ENCODE measurements around the gene TTC16.

DNA sequence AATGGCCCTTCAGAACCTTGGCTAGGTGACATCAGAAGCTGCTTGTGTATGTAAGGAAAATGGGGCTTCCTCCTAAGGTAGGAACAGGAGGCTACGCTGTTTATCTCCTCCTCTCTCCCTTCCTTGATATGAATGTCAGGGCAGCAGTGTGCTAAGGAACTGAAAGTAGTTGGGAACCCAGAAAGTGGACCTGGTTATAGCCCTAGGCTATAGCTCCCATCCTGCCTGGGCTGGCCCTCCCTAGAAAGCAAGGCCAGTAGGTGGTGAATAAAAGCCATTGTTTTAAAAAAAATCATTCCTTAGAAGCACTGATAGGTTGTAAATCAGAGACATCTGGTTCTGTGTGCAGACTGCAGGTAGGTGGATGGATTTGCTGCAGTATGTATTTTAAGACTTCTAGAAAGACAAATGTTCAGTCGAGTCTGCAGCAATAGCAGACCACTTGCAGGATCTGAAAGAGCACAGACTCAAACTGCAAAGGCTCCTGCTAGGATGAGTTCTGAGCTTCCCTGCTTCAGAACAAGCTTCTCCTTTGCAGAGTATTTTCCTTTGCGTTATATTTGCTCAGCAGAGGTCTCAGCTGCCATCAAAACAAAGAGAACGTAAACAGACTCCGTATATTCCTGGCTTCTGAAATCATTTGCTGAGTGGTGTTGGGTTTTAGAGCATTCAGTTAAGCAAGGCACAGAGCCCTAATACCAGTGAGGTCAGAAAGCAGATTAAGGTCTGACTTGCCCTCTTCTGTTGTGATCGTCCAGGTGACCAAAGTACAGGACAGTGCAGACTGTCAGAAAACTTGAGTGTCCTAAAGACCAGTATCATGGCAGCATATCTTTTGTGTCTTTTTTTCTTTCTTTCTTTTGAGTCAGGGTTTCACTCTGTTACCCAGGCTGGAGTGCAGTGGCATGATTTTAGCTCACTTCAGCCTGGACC is 29.2 kb upstream of the TTC16 start:
- TF ChIP-seq, protein P1, sequence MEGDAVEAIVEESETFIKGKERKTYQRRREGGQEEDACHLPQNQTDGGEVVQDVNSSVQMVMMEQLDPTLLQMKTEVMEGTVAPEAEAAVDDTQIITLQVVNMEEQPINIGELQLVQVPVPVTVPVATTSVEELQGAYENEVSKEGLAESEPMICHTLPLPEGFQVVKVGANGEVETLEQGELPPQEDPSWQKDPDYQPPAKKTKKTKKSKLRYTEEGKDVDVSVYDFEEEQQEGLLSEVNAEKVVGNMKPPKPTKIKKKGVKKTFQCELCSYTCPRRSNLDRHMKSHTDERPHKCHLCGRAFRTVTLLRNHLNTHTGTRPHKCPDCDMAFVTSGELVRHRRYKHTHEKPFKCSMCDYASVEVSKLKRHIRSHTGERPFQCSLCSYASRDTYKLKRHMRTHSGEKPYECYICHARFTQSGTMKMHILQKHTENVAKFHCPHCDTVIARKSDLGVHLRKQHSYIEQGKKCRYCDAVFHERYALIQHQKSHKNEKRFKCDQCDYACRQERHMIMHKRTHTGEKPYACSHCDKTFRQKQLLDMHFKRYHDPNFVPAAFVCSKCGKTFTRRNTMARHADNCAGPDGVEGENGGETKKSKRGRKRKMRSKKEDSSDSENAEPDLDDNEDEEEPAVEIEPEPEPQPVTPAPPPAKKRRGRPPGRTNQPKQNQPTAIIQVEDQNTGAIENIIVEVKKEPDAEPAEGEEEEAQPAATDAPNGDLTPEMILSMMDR (IDR thresholded peaks at IDR 0.05; ENCODE audit: control extremely low read depth in 1 of 3, insufficient read depth in 1 of 3, low read depth in 1 of 3, low read length in 3 of 3): no peak
- TF ChIP-seq SP4 (IDR thresholded peaks at IDR 0.05; ENCODE audit: low read length) (no peak), EZH2 (IDR thresholded peaks at IDR 0.05; ENCODE audit: low read depth, low read length, severe bottlenecking) (no peak), MAFK (IDR thresholded peaks at IDR 0.05; ENCODE audit: low read depth, low read length) (no peak), POLR2AphosphoS5 (IDR thresholded peaks at IDR 0.05; ENCODE audit: low read depth, low read length) (no peak)
- TF ChIP-seq, protein P2, sequence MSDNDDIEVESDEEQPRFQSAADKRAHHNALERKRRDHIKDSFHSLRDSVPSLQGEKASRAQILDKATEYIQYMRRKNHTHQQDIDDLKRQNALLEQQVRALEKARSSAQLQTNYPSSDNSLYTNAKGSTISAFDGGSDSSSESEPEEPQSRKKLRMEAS (IDR thresholded peaks at IDR 0.05): no peak
- TF ChIP-seq, protein P3, sequence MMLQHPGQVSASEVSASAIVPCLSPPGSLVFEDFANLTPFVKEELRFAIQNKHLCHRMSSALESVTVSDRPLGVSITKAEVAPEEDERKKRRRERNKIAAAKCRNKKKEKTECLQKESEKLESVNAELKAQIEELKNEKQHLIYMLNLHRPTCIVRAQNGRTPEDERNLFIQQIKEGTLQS (IDR thresholded peaks at IDR 0.05; ENCODE audit: insufficient read depth, low read depth, low read length): no peak
